DLD1 (cell line): ENCODE measurements around the gene EPM2A.

ENCODE experiments used
- in situ Hi-C: cut with HindIII; loops from 2 replicates; pipeline ENCODE4 v1.10.0; 2017; ENCODE audit warnings: low sequenced_read_pairs

Gene EPM2A

DNA sequence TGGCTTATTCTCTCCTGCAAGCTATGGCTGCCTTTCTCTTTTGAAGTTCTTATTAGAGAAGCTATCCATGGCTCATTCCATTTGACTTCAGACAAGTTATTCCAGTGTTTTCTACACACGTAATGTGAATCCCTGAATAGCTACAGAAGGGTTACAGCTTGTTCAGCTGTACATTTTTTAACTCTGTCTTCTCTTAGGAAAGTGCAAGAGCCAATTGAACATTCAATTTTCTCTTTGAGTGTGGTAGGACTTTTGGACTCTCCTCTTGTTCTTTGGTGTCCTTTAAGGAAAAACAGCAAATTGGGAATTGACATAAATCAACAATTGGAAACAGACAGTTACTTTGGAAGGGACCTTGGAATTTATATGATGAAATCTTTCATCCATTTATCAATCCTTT, 125.8 kb downstream of the EPM2A start:
- in situ Hi-C loops: no loop called here

DNA sequence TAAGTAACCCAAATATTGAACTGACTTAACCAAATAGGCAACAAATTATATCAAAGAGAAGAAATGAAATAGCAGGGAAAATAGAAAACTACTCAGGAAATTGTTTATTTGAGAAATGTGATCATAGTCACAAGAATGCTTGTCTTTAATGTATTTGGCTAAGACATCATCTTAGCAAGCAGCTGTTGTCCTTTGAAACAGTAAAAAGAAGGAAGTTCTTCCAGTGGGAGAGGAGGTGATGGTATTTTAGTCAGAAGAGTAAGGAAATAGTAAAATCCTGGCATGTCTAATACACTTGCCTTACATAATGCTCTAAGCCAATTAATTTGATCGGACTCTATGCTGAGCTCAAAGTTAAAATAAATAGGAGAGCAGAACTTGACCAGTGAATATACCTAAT, 126.5 kb downstream of the EPM2A start:
- in situ Hi-C loops: no loop called here

DNA sequence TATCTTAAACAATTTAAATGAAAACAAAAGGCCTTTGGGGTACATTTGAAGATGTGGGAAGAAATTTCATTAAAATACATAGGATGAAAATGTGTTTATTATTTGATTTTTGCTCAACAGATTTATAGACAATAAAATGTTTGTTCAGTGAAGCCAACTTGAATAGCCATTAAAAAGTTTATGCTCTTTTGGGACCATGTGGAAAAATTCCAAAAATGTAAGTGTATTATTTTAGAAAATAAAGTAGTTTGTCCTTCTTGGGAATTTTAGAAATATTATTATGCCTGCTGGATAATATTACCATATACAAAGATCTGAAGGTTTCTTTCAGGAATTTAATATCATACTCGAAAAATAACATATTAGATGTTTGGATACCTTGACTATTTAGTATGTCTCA, 131.3 kb downstream of the EPM2A start:
- in situ Hi-C loops: no loop called here

DNA sequence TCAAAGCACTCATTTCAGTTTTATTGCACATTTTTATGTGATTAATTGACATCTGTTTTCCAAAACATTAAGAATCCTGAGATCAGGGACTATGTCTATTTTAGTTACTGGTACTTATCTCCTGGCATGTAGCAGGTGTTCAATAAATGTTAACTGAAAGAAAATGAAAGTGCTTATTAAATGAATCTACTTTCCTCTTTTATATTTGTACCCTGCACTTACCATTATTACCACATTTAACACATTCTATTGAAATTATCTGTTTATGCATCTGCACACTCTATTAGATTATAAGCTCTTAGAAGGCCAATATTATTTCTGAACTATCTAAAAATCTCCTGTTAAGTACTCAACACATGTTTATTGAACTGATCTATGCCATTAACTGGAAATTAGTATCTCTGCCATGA, 131.9 kb downstream of the EPM2A start:
- in situ Hi-C loops: no loop called here

DNA sequence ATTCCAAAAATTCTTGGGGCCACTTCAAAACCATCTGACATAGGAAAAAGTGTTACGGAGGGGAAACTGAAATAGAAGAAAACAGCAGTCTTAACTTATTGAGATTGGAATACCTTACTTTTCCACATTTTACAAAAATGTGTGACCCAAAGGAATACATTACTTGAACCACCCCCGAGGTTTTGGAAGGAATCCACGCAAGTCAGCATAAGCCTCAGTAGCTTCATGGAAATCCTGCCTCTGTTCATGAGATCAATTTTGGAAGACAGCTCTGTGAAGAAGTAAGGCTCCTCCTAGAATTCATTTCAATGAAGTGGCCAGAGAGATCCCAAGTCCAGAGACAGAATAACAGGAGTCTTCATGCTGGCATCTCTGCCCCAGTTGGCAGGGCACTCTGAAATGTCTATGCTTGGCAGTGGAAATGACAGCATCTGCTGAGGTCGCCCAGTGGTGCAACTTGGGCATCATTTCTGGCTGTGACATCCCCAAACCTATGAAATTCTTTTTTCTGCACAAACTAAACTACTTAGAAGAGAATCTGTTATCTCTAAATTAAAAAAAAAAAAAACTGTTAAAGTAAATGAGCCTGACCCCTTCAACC, 132.5 kb downstream of the EPM2A start:
- in situ Hi-C loops: no loop called here

DNA sequence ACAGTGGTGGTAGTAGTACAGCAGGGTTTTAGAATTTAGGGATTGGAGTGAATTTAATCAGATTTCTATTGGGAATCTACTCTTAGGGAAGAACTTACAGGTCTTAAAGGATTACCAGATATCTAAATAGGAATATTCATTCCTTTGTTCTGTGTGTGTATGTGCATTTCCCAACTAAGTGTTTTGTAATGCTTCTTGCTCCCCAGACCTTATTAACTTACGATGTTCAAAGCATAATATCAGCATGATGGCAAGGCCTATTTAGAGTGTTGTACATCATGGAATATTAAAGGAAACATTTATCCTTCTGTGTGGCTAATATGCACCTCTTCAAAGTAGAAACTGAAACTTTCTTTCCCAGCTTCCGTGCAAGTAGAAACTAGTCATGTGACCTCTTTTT, 133.9 kb downstream of the EPM2A start:
- in situ Hi-C loops: no loop called here

DNA sequence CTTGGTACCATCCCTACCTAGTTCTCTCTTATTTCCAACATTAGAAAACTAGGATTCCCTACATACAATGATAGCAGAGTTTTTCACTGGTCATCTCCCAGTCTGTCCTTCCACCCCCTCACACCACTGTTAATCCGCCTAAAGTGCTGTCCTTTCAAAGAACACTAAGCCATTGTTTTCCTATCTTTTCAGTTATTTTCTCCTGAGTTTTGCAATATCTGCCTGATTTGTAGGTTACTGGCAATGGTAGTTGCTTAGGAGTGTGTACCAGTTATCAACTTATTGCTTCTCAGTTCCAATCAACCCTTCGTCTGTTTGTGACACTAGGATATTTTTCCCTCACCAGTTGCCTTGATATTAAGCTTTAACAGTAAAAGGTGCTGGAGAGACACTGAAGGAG, 135.0 kb downstream of the EPM2A start:
- in situ Hi-C loops: no loop called here

DNA sequence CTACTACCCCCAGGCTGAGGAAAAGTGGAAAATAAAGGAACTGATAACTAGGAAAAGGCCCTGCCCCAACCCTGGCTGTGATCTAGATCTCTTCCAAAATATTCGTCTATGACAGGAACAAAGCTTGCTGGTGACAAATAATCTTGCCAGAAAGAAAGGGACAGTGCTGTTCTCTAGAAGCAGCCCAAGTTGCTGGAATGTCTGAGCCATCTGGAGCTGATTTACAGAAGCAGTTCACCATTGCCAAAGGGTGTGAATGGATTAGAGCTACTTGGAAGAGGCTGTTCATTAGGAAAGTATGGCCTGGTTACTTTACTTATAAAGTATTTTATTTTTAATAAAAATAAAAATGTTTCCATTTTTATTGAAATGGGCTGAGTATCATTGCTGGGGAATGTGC, 146.3 kb downstream of the EPM2A start:
- in situ Hi-C loops: no loop called here

DNA sequence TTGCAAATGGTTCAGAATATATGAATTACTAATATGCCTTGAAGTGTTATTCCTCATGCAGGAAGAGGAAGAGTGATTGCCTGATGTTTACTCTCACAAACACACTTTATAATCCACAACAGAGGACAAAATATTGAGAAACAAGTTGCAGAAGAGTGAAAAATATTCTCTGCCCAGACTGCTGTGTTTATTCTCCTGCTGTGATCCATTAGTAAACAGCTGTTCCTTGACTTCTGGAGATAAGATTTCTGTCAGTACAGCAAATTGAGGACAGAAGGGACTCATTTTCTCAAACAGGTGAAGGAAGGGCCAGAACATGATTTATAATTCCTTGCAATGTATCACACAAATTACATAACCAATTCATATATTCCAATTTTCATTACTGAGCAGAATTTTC, 148.0 kb downstream of the EPM2A start:
- in situ Hi-C loops: no loop called here

DNA sequence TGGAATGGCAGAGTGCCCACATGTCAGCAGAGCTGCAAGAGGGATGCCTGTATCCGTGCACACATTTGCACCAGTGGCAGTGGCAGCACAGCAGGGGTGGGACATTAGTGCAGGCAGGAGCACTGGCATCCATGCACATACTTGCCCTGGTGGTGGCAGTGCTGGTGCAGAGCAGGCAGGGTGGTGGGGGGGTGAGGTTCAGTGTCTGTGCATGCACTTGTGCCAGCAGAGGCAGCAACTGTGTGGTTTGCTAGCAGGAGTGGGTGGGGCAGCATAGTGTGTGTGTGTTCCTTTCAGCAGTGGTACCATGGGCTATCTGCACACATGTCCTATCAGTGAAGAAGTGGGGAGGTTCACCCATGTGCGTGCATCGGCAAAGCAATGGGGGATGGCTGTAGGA, 151.6 kb downstream of the EPM2A start:
- in situ Hi-C loops: no loop called here
